CD4-positive, alpha-beta T cell treated with Interleukin-1 beta for 1 hour (primary cell): ENCODE measurements around the gene LRFN4.
A peak's percentile ranks its signal among the peaks of the same experiment; 100 is the strongest.

Experiments used
- DNase-seq, 2 donors: peaks; one replicate each; pipeline ENCODE4 v3.0.0-alpha.2; 2020 to 2022

LRFN4 gene

DNA sequence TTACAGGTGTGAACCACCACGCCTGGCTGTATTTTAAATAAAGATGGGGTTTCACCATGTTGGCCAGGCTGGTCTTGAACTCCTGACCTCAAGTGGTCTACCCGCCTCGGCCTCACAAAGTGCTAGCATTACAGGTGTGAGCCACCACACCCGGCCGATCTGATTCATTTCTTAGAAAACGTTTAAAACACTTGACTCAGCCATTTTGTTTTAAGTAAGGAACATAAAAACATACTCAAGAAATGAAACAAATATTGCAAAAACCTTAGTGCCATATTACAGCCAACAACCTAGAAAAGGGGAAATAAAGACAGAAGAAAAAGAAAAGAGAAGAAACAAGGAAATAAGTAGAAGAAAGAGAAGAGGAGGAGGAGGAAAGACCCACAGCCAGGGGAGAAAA, 17.4 kb downstream of the LRFN4 start:
- DNase-seq: no peak

DNA sequence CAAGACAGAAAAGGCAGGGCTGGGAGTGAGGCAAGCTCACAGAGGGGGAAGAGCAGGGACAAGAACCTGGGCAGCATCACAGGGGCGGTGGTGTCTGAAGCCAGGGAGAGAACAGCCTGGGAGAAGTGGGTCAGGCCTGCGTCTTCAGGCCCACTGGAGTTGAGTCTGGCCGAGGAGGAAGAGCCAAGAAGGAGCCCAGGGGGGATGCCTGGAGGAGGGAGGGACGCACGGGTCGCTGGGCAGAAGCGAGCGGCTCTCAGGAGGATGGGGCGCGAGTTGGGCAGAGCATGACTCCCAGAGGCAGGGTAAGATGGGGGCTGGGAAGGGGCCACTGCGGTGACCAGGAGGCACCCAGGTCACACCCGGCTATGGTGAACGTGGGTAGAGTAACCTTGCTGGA, 18.5 kb downstream of the LRFN4 start:
- no peak for DNase-seq

DNA sequence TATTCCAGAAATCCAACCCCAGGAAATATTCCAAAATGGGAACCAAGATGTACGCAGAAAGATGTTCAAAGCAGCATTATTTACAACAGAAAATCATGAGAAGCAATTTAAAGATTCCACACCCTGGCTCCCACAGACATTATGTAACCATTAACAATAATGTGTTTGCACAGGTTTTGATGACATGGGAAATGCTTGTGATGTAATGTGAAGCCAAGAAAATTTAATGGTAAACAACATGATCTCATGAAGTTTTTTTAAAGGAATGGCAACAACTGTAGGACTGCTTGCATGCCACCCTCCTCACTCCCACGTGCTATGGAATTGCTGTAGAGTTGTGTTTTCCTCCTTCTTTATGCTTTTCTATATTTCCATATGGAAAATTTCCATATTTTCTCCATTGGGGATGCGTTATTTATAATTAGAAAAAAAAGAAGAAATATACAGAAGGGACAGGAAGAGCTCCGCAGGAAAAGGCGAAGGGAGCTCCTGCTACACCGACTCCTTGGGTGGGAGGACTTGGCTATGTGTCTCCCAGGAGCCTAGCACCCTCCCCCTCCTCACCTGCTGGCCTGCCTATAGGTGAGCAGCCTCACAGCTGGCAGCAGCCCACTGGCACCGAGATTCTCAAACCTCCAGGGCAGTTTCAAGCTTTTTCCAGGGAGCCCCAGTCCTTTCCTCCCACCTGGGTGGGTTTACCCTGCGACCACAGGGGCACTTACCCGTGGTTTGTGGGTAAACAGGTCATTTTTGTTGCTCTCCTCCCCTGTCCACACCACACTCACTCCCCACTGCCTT, 20.9 kb downstream of the LRFN4 start:
- no peak for DNase-seq

DNA sequence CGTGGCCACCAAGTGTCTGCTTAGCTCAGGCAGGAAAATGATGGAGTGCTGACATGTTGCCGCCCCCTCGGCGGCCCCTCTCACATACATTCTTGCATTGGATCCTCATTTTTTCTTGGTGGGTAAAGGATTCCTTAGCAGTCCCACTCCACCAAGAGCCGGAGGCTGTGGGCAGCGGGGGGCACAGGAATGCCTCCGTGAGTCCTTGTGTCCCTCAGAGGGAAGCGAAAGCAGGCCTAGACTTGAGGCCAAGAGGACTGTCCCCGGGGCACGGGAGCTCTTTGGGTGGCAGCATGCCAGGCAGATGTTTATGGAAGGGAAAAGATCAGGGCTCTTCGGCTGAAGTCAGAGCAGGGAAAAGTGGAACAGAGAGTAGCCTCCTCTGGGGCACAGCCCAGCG, 21.6 kb downstream of the LRFN4 start:
- no peak for DNase-seq

DNA sequence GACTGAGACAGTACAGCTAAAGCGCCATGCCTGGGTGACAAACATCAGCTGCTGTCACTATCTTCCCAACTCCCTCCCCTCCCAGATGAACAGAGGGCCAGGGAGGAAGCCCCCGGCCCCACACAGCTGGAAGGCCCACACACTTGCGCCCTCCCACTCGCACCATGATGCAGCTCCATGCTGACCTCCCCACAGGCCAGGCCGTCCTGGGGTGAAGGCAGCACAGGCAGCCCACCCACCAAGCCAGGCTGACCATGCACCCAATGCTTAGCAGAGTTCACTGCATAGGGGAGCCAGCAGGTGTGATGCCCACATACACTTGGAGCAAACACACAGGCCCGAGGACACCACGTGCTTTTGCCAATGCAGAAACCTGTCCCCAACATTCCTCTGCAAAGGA, 22.1 kb downstream of the LRFN4 start:
- no peak for DNase-seq

DNA sequence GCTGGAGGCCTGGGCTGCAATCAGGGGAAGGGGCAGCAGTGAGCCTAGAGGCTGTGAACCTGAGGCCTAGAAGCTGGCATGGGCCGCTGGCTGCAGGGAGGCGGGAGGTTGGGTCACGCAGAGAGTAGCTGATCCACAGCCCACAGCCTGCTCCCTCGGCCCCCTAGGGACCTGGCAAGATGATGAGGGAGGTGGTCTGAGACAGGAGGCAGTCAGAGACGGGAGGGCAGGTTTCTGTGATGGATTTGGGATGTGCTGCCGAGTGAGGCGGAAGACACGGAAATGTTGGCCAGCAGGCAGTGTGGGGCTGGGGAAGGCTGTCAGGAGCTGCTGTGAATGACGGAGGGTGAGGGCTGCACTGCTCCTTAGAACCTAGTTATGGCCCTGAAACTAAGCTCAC, 22.7 kb downstream of the LRFN4 start:
- no peak for DNase-seq

DNA sequence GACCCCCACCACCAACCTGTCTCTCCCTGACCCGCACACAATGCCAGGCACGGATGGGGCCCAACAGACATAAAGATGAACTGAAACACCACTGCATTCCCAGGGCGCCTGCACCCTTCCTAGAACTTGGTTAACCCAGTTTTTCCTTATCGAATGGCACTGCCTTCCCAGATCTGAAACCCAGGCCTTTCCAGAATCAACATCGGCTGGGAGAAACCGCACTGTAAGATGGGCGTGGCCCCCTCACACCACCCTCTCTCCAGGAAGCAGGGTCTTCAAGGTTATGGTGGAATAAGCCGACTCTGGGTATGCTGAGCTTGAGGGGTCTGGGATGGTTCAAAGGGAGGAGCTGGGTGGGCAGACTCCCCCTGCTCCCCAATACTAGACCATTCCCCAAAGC, 23.1 kb downstream of the LRFN4 start:
- no peak for DNase-seq

DNA sequence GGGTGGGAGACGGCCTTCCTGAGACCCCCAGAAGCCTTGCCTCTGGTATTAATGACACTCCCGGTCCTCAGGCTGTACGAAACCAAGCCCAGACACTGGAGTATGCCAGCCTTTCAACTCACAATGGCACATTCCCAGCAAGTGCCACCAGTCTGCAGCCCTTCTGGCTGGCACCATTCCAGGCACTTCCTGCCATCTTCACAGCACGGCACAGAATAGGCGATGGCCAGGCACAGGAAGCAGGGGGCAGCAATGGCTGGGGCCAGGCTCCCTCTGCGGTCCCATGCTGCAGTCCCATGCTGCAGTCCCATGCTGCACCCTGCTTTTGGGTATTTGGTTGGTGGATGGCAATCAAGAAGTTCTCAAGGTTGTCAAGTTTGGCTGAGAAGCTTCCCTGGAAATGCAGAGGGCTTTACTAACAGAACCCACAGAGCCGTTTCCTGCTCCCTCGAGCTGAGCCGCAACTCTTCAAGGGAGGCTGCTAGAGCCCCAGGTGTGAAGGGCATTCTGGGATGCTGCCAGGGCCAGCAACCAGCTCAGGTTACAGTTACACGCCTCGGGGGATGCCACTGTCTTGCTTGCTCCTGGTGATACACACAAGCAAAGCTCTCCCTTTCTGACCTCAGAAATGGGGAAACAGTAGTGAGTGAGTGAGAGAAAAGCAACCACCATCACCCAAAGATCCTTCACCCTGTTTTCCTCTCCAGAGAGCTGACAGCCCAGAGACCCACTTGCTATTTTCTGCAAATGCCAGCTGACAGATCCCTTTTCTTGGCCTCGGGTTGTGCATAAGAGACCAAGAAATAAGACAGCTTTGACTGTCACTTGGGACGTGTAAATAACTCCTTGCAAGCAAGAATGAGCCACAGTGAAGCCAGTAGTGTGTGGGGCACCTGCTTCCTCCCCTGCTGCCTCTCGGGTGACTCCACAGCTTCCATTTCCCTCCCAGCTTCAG, 23.9 kb downstream of the LRFN4 start:
- DNase-seq: no peak

DNA sequence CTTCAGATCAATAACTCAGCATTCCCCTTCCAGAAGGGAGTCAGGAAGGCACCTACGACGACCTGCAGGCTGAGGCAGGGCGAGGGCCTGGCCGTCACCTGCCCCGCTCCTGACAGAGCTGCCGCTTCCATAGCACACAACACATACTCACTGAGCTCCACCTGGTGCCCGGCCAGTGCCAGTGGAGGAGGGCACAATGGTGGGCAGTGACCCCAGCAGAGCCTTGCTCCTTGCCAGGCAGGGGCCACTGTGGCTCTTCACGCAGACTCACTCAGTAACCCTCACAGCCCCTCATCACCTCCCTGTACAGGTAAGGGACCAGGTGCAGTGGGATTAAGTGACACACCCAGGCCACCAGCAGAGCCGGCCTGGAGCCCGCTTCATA, 24.6 kb downstream of the LRFN4 start:
- no peak for DNase-seq

DNA sequence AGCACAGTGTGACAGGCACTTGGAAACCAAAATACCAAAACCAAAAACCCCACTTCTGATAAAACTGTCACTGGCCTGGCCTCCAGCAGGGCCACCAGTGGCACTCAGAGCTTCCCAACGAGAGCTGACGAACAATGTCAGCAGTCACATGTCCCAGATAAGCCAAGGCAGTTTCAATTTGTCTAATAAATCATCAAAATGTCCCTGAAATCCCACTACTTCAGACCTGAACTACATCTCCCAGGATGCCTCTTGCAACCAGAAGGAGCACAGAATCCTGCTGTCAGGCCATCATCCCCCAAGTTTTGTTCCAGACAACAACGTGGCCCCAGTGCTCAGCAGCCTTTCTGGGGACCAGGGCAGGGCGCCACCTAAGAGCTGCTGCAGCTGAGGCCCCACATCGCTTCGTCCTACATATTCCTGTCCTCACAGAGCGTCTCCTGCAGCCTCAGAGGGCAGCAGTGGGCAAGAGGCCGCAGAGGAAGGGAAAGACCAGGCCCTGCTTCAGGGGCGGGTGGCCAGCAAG, 25.1 kb downstream of the LRFN4 start:
- no peak for DNase-seq

DNA sequence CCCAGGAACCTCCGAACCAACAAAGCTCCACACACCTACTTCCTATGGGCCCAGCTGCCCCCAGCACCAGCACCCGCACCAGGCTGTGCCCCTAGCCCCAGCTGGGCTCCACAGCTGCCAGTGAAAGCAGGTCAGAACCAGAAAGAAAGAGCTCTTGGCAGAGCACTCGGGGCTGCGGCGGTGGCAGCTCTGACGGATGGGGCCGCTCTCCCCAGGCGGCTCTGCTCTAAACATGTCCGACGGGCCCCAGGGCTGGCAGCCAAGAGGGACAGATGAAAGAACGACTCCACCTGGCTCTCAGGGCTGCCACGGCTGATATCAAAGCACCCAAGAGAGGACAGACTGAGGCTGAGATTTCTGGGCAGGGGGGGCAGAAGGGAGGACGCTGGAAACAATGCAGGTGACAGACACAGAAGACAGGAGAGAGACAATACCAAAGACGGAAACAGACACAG, 25.7 kb downstream of the LRFN4 start:
- DNase-seq: no peak

DNA sequence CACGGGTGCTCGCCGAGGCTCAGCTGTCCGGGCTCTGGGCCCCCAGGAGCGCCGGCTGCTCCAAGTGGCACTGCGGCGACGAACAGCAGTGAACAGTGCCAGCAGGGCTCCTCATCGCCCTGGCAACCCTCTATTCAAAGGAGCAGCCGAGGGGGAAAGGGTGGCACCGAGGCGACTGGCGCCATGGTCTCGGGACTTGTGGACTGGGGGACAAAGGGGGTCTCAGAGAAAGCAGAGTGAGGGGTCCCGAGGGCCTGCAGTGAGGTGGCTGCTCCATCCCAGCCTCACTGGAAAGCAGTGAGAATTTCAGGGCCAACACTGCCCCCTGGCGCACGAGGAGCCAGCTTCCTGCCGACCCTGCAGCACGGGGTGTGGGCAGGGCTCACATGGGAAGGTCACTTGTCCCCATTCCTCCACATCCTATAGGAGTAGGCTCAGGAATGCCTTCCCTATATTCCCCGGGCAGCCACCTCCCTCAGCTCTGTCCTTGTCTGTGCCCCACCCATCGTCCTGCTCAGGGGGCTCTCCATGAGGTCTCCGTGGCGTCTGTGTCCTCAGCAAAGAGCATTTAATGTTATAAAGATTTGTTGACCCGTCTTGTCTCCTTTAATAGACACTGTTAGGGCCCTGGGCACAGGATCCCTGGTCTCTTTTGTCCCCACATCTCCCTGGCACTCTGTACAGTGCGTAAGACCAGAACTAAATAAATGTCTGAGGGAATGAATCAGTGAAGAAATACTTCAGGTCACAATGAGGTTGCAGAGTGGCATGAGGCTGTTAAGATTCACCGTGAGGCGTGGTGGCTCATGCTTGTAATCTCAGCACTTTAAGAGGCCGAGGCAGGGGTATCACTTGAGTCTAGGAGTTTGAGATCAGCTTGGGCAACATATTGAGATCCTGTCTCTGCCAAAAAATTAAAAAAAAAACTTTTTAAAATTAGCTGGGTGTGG, 26.4 kb downstream of the LRFN4 start:
- peak; percentile 42 to 51 for DNase-seq

DNA sequence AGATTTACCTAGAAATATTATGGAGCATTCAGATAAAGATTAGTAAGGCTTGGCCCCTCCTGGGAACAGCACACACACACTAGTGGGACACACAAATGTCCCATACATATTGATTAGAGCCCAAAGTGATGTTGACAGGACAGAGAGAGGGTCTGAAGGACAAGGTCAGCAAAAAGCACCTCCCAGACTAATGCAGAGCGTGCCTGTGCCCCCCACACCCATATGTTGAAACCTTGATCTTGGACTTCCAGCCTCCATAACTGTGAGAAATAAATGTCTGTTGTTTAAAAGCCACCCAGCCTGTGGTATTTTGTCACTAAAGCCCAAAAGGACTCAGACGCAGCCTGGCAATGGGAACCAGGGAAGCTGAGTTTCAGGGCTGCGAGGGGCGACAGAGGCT, 27.6 kb downstream of the LRFN4 start:
- DNase-seq: no peak

DNA sequence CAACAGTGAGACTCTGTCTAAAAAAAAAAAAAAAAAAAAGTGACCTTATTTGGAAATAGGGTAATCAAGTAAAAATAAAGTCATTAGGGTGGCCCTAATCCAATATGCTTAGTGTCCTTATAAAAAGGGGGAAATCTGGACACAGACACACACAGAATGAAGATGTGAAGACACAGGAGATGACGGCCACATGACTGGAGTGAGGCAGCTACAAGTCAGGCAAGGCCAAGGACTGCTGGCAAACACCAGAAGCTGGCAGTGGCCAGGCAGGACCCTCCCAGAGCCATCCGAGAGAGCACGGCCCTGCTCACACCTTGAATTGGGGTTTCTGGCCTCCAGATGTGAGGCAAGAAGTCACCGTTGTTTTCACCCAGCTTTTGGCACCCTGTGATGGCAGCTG, 28.6 kb downstream of the LRFN4 start:
- no peak for DNase-seq

DNA sequence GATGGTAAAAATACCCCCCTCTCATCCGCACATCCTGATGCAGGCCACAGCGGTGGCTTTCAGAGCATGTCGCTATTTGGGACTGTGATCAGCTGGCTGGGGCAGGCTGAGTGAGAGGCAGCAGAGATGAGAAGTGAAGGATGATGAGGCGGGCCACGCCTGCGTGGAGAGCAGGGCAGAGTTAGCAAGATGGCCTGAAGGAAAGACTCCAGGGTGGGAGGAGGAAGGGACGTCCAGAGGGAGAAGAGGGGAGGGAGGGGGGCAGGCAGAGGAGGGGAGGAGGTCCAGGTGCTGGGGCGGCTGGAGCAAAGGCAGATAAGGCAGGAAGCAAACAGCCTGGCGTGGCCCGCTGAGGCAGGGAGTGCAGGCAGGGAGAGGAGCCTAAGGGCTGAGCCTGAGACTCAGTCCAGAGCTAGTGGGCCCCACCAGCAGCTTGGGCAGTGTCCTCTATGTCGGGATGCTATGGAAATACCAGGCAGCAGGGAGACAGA, 29.1 kb downstream of the LRFN4 start:
- DNase-seq: no peak

DNA sequence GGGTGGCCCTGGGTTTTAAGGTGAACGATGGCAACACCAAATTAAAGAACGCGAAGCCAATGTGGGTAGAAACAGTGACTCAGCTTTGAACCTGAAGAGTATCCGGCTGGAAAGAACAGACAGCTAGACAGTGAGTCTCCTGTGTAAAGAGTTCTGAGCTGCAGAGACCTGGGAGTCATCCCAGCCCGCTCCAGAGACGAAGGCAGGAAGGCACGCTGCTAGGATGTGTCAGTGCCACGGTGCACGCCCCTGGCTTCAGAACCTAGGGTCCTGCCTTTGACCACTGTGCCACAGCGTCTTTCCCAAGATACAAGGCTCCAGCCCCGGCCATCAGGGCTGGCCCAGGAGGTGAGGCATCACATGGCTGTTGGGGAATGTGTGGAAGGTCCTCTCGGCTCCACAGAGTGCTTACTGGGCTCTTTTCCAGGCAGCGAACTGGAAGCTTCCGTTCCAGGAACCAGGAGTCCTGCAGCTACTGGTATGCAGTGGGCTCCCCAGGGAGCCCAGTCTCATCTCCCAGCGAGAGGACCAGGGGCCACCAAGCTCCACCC, 29.9 kb downstream of the LRFN4 start:
- DNase-seq: no peak

DNA sequence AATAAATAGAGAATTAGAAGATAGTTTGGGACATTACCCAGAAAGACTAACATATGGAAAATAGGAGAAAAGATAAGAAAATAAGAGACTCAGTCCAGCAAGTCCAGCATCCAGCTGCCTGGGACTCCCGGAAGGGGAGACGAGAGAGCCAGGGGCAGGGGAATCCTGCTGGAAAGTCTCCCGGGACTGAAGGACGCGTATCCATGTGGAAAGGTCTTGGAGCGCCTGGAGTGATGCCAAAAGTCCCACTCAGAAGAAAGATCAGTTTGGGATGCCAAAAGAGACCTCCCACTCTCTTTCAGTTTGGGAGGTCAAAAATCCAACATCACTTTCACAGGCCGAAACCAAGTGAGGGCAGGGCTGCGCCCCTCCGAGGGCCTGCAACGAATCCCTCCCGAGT, 30.7 kb downstream of the LRFN4 start:
- no peak for DNase-seq

DNA sequence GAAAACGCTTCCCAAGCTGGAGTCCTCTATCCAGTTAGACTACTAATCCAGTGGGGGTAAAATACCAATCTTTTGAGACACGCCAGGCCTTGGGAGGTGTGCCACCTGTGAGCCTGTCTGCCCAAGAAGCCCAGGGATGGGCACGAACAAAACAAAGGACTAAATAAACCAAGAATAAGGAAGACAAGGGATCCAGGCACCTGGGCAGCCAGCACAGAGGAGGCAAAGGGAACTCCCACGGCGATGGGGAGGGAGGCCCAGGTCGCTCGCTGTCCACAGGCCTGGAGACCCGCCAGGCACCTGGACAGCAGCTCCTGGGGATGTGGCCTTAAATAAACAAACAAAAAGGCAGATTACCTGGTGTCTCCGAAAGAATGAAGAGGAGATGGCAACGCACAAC, 31.4 kb downstream of the LRFN4 start:
- no peak for DNase-seq

DNA sequence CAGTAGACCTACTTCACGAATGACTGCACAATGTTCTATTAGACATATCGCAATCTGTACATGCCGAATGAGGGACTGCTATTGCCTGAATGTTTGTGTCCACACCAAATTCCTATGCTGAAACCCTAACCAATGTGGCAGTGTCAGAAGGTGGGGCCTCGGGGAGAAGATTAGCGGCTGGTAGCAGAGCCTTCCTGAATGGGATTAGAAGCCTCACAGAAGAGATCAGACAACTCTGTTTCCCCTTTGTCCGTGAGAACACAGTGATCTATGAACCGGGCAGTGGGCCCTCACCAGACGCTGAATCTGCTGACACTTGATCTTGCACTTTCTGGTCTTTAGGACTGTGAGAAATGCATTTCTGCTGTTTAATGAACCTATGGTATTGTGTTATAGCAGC, 33.1 kb downstream of the LRFN4 start:
- no peak for DNase-seq

DNA sequence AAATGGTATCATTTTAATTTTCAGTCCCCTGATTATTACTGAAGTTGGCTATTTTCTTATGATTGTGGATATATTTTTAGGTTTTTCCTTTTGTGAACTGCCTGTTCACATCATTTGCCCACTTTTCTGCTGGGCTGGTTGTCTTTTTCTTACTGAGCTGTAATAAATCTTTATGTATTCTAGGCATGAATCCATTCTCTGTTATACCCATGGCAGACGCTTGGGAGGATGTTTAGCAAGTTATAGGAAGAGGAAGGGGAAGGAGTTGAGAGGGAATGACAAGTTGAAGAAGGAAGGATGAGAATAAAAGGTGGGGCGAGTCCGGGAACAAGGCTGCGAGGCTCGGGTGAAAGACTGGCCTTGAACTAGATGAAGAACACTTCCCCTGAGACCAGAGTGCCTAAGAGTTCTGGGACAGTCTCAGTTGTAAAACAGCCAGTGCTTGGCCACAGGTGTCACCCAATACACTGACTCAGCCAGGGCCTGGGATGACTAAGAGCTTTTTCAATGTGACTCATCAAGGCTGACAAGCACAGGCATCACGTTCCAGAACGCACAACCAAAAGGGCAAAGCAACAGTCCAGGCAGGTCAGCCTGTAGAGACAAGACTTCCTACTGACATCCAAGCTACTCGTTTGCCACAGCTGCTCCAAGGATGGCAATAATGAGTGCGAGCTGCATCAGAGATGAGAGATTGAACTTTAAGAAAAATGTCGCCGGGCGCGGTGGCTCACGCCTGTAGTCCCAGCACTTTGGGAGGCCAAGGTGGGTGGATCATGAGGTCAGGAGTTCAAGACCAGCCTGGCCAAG, 35.2 kb downstream of the LRFN4 start:
- peak in 1 of 2 donors; percentile 31 for DNase-seq

DNA sequence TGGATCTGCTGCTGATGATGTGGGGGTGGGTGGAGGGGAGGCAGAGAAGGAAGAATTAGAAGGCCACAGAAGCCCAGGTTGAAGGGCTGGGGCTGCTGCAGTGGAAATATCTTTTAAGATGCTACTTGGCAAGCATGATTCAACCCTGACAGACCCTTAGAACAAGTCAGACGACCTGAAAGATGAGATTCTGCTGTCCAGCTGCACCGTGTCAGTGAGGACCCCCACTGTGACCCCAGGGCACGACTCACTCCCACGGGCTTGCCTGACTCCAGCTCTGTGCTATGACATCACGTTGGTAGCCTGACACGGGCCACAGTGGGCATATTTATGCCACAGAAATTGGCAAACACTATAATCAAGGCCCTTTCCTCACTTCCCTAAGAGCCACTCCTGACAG, 36.0 kb downstream of the LRFN4 start:
- no peak for DNase-seq
